GM13976 (cell line): ENCODE data around the gene FSTL5.
"Not testable (repeated sequence)": the region's sequence is repeated elsewhere in the genome, so short reads cannot be mapped to it uniquely, and the experiment has no call there.

Experiments
- DNase-seq: peaks from one replicate; pipeline ENCODE4 v3.0.0; 2012; ENCODE audit warnings: low spot score
- in situ Hi-C: fragments of 300-500 bp; cut with MboI; formaldehyde crosslinking; loops from one replicate; pipeline ENCODE4 v1.12.0; 2022; ENCODE audit warnings: low sequenced_read_pairs, mixed read lengths, inconsistent platforms; ENCODE audit not compliant: unreplicated experiment
- TF ChIP-seq, protein P1 (sequence below): IDR thresholded peaks from 2 replicates; pipeline ENCODE4 v1.5.1; 2012; ENCODE audit warnings: borderline replicate concordance, mild to moderate bottlenecking; ENCODE audit not compliant: insufficient read depth; ENCODE audit errors: extremely low read depth, missing control alignments, control extremely low read depth

FSTL5 gene

DNA sequence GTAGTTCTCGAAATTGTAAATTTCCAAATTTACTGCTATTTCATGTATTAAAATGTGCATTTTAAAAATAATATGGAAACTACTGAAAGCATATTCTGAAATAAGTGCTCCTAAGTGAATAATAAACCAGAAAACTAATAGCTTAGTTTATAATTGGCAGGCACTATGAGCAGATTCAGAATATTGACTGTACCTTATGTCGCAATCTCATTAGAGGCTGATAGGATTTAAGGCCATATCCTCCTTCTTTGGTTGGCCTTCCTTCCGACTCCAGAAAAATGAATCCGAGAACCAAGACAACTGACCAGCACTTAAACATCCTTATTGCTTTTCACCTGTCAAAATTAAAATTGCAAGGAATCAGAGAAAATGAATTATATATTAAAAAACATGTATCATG, 52.7 kb downstream of the FSTL5 start:
- in situ Hi-C loops = no loop called here
- TF ChIP-seq, protein P1, sequence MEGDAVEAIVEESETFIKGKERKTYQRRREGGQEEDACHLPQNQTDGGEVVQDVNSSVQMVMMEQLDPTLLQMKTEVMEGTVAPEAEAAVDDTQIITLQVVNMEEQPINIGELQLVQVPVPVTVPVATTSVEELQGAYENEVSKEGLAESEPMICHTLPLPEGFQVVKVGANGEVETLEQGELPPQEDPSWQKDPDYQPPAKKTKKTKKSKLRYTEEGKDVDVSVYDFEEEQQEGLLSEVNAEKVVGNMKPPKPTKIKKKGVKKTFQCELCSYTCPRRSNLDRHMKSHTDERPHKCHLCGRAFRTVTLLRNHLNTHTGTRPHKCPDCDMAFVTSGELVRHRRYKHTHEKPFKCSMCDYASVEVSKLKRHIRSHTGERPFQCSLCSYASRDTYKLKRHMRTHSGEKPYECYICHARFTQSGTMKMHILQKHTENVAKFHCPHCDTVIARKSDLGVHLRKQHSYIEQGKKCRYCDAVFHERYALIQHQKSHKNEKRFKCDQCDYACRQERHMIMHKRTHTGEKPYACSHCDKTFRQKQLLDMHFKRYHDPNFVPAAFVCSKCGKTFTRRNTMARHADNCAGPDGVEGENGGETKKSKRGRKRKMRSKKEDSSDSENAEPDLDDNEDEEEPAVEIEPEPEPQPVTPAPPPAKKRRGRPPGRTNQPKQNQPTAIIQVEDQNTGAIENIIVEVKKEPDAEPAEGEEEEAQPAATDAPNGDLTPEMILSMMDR = no peak
- DNase-seq = no peak

DNA sequence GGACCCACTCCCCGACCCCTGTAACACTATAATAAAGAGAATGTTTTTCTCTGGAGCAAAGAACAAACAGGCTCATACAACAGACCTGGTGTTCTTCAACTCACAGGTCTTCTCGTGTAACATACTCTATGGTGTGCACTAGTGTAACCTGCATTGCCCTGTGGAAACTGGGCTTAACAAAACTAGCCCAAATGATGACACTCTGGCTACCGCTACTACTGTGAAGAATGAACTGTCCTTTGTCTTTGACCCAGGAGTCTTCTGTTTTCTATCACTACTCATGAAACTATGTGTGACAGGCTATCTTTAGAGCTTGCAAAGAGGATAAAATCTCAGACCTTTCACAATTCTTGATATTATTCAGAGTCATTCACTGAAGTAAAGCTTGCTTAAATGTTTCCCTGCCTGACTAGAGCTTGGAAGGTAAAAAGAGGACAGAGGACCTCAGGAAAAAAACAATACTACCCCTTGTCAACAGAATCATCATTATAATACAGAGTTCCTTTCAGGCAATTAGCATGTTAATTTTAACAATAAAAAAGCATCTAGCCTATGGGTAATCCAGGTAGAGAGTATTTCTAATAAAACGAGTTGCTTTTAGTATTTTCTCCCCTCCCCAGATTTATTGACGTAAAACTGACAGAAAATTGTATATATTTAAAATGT, 59.2 kb downstream of the FSTL5 start:
- TF ChIP-seq, protein P1 = no peak
- no peak for DNase-seq
- in situ Hi-C loops = no loop called here

DNA sequence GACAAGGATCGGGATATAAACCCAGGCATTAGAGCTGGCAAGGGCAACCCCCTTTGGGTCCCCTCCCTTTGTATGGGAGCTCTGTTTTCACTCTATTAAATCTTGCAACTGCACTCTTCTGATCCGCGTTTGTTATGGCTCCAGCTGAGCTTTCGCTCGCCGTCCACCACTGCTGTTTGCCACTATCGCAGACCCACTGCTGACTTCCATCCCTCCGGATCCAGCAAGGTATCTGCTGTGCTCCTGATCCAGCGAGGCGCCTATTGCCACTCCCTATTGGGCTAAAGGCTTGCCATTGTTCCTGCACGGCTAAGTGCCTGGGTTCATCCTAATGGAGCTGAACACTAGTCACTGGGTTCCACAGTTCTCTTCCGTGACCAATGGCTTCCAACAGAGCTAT, 59.9 kb downstream of the FSTL5 start:
- DNase-seq, in situ Hi-C loops: not testable (repeated sequence)

DNA sequence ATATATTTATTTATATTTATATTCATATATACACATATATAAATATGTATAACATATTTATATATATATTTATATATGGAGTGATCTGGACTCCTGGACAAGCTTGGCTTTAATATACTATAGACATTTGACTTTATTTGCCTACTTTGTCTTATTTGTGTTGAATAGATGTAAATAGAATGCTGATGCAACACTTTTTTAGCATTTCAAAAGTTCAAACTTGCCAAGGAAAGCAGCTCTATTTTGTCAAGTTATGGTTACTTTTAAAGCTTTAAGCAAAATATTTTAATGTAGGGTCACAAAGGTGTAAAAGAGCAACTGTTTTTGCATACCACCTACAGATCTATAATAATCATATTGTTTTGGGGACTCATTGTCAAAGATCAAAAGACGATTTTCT, 61.1 kb downstream of the FSTL5 start:
- DNase-seq = no peak
- in situ Hi-C loops = no loop called here
- TF ChIP-seq, protein P1 = no peak

DNA sequence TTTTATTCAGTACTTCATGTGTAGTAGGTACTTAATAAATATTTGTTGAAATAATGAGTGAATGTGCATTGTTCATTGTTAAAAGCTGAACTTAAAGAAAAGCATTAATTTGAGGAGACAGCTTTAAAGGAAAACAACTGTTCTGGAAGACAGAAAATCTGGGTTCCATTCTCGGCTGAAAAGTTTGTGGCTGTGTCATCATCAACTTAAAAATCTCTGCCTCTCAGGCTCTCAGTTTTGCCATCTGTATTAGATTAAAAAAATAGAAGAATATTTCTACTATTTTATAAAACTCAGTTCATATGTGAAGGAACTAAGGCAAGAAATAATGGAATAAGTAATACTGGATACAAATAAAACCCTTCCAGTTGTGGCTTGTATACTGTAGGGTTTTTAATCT, 62.5 kb downstream of the FSTL5 start:
- no peak for DNase-seq
- in situ Hi-C loops = no loop called here
- TF ChIP-seq, protein P1 = no peak

DNA sequence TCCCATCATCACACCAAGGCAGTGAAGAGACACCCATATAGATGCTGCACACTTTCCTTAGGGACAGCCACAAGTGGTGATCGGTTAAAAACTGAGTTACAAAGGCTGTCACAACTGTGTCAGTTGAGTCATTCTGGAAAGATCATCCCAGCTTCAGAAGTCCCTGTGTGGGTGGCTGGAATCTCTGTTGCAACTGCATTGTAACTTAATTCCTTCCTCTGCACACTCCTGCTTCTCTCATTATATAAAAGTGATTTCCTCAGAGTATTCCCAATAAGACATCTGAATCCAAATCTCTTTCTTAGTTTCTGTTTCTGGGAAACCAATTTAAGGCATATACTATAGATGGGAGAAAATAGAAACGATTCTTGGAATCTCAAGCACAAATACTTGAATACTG, 88.1 kb downstream of the FSTL5 start:
- in situ Hi-C loops = no loop called here
- DNase-seq = no peak
- TF ChIP-seq, protein P1 = no peak

DNA sequence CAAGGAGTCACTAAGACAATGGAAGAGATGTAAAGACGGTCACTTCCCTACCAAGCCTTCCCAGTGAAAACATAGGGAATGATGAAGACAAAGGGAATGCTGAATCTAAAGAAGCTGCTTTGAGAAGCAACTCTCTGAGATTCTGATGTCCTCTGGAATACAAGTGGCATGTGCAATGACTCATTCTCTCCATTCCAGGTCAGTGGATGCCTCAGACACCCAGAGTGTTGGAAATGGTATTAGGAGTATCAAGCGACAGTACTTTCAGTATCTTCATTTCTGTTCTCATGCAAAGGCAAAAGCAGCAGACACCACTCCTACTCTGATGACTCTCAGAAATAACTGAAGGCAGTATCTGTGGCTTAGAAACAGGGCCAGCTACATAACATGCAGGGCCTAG, 102.6 kb downstream of the FSTL5 start:
- TF ChIP-seq, protein P1 = no peak
- no peak for DNase-seq
- in situ Hi-C loops = no loop called here
